ENCODE results near the gene CENPN. TPM values are rescaled to one million over a fixed set of nuclear protein-coding genes. Genes with fewer than 3 reads are reported as not detected.

The CENPN gene
- total and polyA plus RNA-seq, 2 of the 8 experiments (the other 6 are each of a cell fraction or from before 2014, with no cell fraction given) = 32.8 to 67.0 TPM

GRCh38 chr16:81077076-81077940 lies 70.3 kb downstream of the CENPN start, which contains the start of gene C16orf46 (continued):
- TF ChIP-seq CHD7 (IDR thresholded peaks at IDR 0.05; ENCODE audit: insufficient replicate concordance, low read length) (no peak), NANOG (IDR thresholded peaks at IDR 0.05; ENCODE audit: insufficient read depth, low read depth, low read length, poor library complexity, severe bottlenecking) (peak; percentile 5), MAX (IDR thresholded peaks at IDR 0.05) (peak; percentile 48), CHD2 (IDR thresholded peaks at IDR 0.05; ENCODE audit: low read length) (0 out of 2 replicates have a peak, but pooled peaks have one; percentile 14), KDM4A (IDR thresholded peaks at IDR 0.05; ENCODE audit: low read depth, low read length, severe bottlenecking) (peak; percentile 87), BACH1 (IDR thresholded peaks at IDR 0.05; ENCODE audit: low read length) (no peak), JUND (IDR thresholded peaks at IDR 0.05; ENCODE audit: low read length) (no peak)
